T follicular helper cell (primary cell): ENCODE results near the gene DRD2.

Experiments
- DNase-seq: peaks from one replicate; pipeline ENCODE4 v3.0.0-alpha.2; 2020; ENCODE audit warnings: low read depth

DRD2 gene

GRCh38 chr11:113369411-113369810, 105.8 kb downstream of the DRD2 start:
- DNase-seq: no peak

GRCh38 chr11:113365895-113366294, 109.3 kb downstream of the DRD2 start:
- DNase-seq: no peak

- no peak for DNase-seq
Measured at GRCh38 chr11:113363996-113364641, 111.1 kb downstream of the DRD2 start.

GRCh38 chr11:113363406-113363805, 111.8 kb downstream of the DRD2 start:
- no peak for DNase-seq
